ENCODE measurements around the gene TUBA8. TPM values are rescaled to one million over a fixed set of nuclear protein-coding genes. Genes with fewer than 3 reads are reported as not detected.

The TUBA8 gene
- 16.4 TPM for total RNA-seq

DNA sequence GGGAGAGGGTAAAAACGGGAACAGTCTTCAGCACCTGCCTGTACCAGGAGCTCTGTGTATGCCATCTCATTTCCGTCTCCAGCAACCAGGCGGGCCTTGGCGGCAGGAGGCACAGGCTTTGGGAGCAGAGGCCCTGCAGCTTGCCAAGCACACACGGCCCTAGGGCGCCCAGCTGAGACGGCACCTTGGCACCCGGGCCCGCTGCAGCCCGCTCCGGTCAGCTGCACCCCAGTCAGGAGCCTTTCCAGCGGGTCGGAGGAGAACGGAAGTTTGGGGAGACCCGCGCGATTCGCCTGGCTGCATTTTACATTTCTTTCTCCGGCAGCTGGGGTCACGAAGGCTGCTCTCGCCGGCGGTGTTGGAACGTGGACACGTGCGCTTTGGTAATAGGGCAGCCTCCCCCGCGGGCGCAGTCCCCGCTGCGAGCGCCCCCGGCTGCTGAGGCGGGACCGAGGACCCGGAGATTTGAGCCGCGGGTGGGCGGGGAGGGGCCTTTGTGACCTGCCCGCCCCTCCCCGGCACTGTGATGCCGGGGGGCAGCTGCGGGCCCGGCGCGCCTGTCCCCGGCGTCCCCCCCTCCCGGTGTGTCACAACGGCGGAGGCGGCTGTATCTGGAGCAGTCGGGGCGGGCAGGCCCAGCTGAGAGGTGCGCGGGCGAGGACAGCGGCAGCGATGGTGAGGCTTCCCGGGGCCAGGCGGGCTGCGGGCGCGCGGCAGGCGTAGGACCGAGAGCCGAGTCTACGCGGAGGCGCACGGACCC lies at the start of gene TUBA8:
TUBA8 (plus strand) TSS at position 616 of the 760 bp plus-strand sequence; CDS start at position 673, 57 bp downstream.

DNA sequence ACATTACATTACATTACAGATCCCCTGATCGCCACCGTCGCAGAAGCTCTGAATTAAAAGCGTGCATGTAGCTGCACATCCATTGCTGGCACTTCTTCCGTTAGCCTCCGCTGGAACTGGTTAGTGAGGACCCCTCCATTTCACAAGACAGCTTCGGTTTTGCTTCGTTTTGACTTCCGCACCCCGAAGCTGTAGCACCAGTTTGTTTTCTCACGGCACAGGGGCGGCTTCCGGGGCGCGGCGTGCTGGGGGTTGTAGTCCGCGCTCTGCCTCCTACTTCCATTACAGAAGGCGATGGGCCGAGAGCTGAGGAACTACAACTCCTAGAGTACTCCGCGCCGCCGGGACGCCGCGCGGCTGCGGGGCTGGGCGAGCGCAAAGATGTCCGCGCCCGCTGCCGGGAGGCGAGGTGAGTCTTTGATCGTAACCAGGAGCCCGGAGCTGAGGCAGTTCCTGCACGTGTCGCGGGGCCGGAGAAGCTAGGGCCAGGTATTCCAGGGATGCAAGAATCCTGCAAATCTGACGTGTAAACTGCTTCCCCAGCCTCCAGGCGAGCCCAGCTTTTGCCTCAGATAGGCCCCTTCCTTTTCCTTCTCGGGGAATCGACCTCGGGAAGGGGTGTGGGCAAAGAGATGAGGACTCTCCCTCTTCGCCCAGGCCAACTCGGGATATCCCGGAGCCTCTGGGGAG lies 32.8 kb upstream of the TUBA8 start, which contains the start of gene PEX26:
PEX26 (plus strand) TSS at position 352 of the 690 bp plus-strand sequence. CDS start 387 bp downstream, outside the sequence.

Small RNA genes lying within 50 kb of the gene (small RNA-seq; reads per million reads assigned to genes)
- gene AC016027.5 = not detected

Other genes starting within 250 kb of the TUBA8 start
- gene MICAL3, start 86.2 kb upstream of the TUBA8 start, total RNA-seq = 55.8 TPM
- gene PEX26, start 32.8 kb upstream of the TUBA8 start, total RNA-seq = 20.8 TPM
- 5.1 TPM for gene USP18, start 39.4 kb downstream of the TUBA8 start, total RNA-seq

Data from diencephalon (tissue), 1 donor.